Jurkat, Clone E6-1 (cell line): ENCODE measurements around the gene FAM222B. TPM values are rescaled to one million over a fixed set of nuclear protein-coding genes. Genes with fewer than 3 reads are reported as not detected.
"Not testable (repeated sequence)": the region's sequence is repeated elsewhere in the genome, so short reads cannot be mapped to it uniquely, and the experiment has no call there.

ENCODE experiments used
- DNase-seq: peaks from one replicate; pipeline ENCODE4 v3.0.0-alpha.2; 2011; ENCODE audit warnings: low read depth, low spot score
- H3K4me3 ChIP-seq: 2 replicates; pipeline ENCODE4 v1.5.1; 2011; ENCODE audit warnings: mild to moderate bottlenecking, low read length, control low read depth, moderate library complexity
- polyA plus RNA-seq: library from polyadenylated mRNA; unstranded; fragments of >200 nt; gene quantifications from one replicate; pipeline ENCODE4 v1.2.1, GENCODE V29; 2012; ENCODE audit warnings: missing spikeins; ENCODE audit not compliant: insufficient read length, insufficient read depth

FAM222B gene, protein sequence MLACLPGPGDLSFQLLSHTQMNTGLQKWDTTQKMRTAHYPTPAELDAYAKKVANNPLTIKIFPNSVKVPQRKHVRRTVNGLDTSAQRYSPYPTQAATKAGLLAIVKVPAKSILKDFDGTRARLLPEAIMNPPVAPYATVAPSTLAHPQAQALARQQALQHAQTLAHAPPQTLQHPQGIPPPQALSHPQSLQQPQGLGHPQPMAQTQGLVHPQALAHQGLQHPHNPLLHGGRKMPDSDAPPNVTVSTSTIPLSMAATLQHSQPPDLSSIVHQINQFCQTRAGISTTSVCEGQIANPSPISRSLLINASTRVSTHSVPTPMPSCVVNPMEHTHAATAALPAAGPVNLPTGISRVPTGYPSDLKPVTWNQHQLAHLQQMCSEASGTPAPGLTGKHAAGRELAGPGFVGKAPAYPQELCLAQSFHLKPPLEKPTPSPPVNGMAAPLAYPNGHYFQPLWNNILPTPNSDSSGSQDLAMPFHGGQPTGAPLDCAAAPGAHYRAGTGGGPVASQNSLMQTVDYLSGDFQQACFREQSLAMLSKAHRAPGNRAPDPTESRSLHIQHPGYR
- 12.1 TPM for polyA plus RNA-seq

DNA sequence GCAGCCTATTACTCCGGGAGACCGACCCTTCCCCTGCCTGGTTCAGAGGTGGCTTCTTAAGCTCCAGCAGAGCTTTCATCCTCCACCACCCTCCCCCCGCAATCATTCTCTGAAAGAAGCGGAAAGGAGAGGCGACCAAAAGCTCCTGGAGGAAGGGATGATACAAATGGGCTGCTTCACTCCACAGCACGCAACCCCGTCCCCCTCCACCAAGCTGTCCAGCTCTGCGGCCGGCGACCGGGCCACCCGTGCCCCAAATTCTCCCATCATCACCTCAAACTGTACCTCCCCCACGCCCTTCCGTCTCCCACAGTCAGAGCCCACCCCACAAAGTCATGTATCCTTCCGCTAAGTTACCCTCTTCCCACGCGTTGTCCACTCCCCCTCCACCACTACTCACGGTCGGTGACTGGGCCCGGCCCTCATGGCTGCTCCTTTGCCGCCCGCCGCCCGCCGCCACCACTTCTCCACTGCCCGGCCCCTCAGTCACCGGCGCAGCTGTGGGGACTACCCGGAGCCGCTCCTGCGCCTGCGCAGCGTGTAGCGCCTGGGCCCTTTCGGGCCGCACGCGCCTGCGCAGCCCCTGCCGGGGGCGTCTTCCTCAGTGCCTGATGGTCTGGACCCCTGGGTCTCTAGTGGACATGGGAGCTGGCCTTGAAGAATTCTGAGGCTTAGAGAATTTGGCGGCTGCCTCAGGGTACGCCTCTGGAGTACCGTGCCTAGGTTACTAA, at the start of gene FAM222B:
FAM222B (minus strand) TSS at position 509 of the 731 bp plus-strand sequence. CDS start 76,123 bp downstream, outside the sequence.
- DNase-seq = peak; percentile 70
- peak within 1 kb of the TSS; percentile 76 for H3K4me3 ChIP-seq

DNA sequence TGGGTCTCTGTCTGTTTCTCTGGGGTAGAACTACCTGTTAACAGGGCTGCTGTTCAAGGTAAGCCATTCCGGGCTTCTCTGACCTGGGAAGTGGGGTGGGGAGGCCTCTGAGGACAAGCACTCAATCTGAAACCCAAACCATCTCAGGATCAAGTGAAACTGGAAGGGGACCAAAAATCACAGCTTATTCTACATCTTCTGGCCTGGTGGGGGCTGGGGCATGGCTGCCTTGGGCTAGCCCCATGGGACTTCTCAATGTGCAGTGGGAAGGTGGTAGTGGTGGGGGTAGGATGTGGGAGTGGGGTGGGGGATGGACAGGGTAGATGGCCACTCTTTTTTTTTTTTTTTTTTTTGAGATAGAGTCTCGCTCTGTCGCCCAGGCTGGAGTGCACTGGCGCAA, 49.4 kb upstream of the FAM222B start:
- no peak for DNase-seq
- H3K4me3 ChIP-seq = no peak overlapping the region

DNA sequence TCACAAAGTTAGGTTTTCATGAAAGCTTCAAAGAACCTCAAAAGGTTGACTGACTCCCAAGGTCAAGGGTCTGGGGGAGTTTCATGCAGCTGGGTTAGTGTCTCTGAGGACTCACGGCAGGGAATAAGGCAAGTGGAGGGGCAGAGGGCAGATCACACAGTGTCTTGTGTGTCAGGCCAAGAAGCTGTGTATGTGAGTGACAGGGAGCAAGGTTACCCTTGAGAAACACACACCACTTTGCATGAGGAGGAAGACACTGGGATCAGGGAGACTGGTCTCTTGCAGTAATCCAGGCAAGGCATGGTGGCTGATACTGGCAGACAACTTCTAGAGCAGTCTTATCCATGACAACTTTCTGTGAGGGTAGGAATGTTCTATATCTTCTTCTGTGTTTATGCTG, 48.6 kb upstream of the FAM222B start:
- H3K4me3 ChIP-seq = no peak overlapping the region
- no peak for DNase-seq

DNA sequence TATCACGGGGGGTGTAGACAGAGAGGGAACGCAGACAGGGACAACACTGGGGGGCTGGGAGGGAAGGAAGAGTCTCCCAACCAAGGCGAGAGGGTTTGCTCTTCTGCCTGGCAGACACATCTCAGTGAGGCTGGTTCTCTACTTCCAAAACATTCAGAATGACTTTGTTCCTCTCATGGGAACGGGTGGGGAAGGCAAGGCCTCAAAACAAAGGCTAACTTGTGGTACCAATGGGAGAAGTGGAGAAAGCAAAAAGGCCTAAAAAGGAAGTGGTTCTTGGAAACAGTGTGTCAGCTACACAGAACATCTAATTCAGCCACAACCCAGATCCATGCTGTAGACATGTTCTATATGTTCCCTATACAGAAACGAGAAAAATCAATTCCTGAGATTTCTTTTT, 47.4 kb upstream of the FAM222B start:
- no peak for DNase-seq
- H3K4me3 ChIP-seq = no peak overlapping the region

DNA sequence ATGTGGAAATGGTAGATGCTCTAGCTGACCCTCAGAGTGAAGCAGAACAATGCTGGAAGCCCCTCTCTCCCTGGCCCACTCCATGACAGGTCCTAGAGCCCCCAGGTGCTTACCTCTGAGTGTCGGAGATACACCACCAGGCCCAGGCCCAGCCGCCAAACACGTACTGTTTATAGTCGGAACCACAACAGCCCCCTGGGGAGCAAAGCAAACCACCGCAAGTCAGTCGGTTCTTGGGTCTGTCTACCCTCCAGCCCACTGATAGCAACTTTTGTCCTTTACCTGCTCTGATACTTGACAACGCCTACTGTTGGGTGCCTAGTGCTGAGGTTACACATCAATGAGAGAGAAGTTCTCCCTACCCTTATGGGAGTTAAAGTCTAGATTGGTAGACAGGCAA, 46.2 kb upstream of the FAM222B start:
- H3K4me3 ChIP-seq = no peak overlapping the region
- DNase-seq = no peak

DNA sequence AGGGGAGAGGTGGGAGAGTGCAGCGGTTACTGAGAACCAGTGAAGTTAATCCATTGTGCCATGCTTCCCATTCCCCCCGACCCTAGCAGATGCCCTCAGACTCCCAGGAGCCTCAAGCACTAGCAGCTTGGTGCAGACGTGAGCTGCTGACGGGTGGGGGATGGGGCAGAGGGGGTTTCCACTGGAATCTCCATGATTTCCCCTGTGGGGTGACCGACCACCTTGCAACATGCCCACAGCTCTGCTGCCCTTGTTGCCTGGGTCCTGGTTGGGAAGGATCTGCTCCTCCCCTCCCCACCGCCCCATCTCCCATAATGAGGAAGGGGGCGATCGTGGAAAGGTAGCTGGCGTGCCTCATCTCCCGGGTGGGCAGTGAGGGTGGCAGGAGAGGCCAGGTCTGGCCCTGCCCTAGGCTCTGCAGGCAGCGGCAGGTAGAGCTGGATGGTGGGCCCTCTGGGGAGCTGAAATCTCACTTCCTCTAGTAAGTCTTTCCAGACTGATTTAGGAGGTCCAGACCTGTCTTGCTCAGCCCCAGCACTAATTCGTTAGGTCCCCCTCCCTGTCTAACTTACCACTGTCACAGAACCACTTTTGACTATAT, 45.4 kb upstream of the FAM222B start:
- DNase-seq = no peak
- H3K4me3 ChIP-seq = no peak overlapping the region

DNA sequence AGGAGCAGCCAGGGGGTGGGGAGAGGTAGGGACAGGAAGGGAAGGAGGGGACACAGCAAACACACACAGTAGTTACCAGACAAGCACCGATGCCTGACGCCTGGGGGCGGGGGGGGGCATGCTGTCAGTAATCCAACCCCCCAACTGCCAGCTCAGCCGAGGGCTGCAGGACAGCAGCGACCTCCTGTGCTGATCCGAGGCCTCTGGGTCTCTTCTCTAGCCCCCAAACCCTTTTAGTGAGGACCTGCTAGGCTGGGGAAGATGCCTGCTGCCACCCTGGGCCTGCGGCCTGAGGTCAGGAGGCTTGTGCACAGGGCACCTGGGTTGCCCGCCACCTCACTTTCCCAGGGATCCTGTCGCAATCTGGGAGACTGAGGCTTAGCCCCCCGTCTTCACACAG, 43.4 kb upstream of the FAM222B start:
- H3K4me3 ChIP-seq = no peak overlapping the region
- DNase-seq = no peak

DNA sequence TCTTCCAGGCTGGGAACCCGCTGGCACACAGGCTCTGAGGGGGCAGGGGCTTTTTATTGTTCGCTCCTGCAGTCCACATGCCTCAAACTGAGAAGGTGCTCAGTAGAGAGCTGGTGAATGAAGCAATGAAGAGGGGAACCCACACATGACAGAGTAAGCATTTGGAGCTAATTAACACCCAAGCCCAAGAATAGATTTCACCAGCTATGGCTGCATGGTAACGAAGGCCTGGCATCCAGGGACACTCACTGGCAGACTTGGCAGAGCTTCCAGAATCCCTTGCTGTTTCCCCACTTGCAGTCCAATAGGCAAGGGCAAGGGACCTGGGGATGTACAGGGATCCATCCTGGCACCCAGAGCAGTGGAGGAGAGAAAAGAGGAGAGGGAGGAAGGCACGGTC, 42.8 kb upstream of the FAM222B start:
- no peak for DNase-seq

DNA sequence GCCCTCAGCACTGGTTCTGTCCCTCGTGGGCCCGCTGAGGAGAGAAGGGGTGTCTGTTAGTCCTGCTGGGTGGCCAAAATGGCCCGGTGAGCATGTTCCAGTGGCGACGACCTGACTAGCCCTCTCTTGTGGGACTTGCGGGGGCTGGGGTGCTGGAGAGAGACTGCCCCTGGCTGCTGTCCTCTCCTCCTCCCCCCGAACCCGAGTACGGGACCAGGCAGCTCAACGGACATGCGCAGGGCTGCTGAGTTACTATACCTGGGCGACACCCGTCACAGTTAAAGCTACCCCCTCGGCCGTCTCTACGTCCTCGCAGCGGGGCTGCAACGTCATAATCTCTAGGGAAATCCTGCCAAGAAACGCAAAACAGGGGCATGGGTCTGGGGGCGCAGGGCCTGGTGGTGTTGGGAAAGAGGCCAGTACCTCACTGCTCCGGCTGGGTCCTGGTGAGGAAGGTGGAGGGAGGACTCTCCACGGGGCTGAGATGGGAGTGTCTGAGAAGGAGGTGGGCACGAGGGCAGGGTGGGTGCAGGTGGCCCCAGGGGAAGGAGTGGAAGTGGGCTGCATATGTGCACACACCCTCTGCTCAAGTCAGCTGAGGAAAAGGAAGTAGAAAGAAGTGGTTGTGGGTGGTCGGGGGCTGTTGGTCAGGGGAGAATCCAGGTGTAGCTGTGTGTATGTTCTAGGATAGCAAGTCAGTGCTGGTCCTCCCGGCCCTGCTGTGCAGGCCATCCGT, 41.5 kb upstream of the FAM222B start:
- DNase-seq = no peak
- H3K4me3 ChIP-seq = no peak overlapping the region

More for the DNA sequence above, 42.8 kb upstream of the FAM222B start:
- H3K4me3 ChIP-seq = no peak overlapping the region

DNA sequence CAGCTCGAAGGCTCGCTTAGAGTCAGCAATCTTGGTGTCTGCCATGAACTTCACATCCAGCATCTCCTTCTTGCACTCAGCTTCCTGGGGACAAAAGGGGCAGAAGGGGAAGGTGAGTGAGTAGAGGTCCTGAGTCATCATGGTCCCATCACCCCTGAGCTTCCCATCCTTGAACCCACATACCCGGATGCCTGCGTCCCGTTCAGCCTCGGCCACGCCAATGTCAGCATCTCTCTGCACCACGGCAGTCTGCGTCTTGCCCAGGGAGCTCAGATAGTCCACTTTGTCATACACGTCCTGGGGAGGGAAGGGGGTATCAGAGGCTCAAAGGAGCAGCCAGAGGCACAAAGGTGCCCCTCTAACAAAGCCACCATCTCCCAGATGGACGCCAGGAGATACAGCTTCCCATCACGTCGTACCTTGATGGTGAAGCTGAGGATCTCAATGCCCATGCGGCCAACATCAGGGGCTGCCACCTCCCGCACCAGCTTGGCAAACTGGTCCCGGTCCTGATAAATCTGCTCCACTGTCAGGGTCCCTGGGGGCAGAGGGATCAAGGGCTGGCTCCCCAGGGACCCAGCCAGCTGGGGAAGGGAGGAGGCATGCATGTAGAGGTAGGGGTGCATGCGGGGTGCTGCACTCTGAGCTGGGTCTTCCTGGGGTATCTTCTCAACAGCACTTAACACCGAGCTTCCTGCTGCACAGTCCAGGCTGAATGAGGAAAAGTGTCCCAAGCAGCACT, 39.7 kb upstream of the FAM222B start:
- H3K4me3 ChIP-seq = no peak overlapping the region
- DNase-seq = no peak

DNA sequence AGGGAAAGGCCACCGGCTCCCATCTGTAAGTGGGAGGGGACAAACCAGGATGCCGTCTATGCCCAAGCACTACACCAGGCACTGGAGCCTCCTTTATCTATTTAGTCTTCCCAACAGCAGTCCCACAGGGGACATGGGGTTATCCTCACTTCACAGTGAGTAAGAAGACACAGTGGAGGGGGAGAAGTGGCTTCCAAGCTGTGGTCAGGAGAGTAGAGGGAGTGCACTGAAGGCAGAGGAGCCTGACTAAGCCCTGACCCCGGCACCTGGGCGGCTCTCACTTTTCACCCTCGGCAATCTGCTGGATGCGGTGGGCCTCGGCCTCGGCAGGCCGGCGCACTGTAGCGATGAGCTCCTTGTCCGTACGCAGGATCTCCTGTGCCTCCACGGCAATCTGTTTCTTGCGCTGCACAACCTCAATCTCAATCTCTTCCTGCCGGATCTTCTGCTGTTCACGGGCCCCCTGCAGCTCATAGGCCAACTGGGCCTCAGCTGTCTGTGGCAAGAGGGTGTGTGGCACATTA, 39.0 kb upstream of the FAM222B start:
- no peak for DNase-seq

DNA sequence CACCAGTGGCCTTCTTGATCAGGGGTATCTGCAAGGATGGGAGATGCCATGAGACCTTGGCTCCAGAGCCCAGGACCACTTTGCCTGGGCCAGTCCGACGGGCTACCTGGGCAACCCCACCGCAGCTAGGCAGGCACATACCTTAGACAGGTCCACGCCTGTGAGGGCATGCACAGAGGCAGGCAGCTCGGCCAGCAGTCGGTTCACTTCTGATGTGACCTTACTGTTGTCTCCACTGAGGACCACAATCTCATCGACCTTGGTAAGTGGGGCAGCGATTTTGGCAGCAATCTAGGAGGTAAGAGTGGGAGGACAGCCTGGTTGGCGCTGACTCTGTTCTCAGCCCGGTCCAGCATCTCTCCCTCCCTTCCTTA, 38.0 kb upstream of the FAM222B start:
- no peak for DNase-seq

More for the DNA sequence above, 39.0 kb upstream of the FAM222B start:
- no peak overlapping the region for H3K4me3 ChIP-seq

DNA sequence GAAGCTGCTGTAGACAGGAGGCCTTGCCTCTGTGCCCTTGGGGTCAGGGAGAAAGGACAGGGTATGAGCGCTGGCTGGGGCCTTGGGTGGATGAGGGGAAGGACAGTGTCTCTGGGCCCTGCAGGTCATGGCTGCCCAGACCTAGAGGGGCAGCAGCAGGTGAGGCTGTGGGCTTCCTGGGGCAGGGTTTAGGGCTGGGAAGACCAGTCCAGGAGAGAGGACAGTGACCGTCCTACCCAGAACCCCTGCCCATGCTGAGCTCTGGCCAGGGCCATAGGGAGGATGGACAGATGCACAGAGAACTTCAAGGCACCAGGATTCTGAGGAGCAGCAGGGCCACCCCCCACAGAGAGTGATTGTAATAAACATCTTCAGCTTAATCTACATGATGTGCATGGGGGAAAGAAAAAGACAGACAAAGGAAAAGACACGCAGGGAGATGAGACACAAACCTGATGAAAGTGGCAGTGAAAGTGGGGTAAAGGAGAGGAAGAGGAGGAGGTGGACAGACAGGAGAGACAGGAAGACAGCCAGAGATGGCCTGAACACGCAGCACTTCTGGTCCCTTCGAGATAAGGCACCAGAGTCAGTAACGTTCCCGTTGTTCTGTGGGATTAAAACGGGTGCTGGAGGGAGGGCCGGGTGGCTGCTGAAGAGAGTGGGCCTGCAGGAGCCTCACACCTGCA, 37.4 kb upstream of the FAM222B start:
- no peak overlapping the region for H3K4me3 ChIP-seq
- no peak for DNase-seq

More for the DNA sequence above, 38.0 kb upstream of the FAM222B start:
- H3K4me3 ChIP-seq = no peak overlapping the region

DNA sequence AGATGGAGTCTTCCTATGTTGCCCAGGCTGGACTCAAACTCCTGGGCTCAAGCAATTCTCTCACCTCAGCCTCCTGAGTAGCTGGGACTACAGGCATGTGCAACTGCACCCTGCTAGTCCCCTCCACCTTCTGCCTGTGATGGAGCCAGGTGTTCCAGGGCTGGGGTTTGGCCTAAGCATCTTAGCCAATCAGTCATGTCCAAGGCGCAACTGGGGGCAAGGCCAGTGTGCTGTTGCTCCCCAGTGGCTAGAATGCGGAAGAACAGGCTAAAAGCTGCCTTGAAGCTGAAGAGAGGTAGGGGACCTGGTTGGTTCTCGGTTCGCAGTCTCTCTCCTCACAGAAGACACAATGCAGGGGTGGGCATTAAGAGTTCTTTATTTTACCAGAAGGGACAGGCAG, 36.4 kb upstream of the FAM222B start:
- DNase-seq = no peak
- H3K4me3 ChIP-seq = no peak overlapping the region

DNA sequence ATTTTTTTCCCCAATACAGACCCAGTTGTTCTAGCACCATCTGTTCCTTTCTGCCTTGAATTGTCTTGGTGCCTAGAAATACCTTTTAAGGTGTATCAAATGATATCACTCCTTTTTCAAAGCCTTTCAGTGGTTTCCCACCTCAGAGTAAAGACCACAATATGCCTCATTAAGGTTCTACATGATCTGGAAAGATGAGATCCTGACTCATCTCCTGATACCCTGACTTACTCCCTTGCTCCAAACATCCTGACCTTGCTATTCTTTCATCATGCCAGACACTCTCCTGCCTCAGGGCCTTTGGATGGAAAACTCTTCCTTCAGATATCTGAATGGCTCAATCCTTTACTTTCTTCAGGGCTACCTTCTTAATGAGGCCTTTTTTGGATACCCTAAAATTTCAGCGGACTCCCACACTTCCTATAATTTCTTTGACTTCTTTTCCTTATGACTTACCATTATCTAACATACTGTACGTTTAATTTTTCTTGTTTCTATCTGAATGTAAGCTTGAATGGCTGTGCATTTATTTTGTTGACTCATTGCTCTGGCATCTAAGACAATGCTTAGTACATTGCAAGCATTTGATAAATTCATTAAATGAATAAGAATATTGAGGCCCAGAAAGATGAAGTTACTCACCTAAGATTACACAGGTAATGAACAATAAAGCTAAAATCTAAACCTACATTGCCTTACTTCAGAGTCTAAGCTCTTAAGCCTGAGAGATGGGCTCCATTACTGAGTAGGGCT, 35.7 kb upstream of the FAM222B start:
- no peak overlapping the region for H3K4me3 ChIP-seq
- DNase-seq = no peak

DNA sequence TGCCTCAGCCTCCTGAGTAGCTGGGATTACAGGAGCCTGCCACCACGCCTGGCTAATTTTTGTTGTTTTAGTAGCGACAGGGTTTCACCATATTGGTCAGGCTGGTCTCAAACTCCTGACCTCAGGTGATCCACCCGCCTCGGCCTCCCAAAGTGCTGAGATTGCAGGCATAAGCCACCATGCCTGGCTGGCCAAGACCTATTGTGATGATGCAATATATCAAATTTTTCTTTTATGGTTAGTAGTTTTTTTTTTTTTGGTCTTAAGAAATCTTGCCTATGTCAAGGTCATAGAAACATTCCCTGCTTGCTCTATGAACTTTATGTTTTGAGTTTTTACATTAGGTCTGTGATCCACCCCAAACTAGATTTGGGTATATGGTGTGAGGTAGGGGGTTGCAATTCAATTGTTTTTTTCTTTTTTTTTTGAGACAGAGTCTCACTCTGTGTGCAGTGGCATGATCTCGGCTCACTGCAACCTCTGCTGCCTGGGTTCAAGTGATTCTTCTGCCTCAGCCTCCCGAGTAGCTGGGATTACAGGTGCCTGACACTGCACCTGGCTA, 34.6 kb upstream of the FAM222B start:
- not testable (repeated sequence) for DNase-seq

More for the DNA sequence above, 34.6 kb upstream of the FAM222B start:
- not testable (repeated sequence) for H3K4me3 ChIP-seq
